HG03432 (cell line): ENCODE measurements around the gene APBB1IP.
"Not testable (repeated sequence)": the region's sequence is repeated elsewhere in the genome, so short reads cannot be mapped to it uniquely, and the experiment has no call there.

Source experiments
- ATAC-seq: cut with Tn5 transposase; IDR thresholded peaks from one replicate; pipeline ENCODE4 v1.9.1; 2021; ENCODE audit warnings: mild to moderate bottlenecking, moderate library complexity; ENCODE audit not compliant: unreplicated experiment

The APBB1IP gene

DNA sequence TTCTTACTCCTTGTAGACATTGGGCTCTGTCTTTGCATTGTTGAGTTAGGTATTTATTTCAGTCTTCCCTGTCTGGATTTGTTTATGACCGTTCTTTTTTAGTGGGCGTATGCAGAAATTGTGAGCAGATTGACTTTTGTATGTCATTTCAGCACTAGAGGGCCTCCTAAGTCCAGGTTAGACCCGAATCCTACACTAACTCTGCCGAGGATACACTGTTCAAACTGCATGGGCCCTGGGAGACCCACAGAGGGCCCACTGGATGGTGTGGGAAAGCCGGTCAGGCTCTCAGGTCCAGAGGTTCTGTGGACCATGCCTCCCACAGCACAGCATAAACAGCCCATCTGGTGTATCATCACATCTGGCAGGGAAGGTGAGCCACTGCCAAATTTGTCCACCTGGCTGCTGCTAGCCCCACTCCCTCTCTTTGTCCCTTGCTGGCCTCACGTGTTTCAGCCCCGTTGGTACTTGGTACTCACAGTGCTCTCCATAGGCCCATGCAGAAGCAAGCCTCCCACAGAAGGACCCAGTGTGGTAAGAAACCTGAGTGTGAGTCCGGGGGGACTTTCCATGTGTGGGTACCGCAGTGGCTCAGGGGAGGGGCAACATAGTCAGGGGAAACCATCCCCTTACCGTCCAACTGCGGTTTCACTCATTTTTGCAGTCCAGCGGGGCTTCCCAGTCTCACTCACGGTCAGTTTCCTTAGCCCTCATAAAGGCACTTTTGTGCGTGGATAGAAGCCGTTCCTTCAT lies 112.8 kb downstream of the APBB1IP start:
- ATAC-seq = no peak

DNA sequence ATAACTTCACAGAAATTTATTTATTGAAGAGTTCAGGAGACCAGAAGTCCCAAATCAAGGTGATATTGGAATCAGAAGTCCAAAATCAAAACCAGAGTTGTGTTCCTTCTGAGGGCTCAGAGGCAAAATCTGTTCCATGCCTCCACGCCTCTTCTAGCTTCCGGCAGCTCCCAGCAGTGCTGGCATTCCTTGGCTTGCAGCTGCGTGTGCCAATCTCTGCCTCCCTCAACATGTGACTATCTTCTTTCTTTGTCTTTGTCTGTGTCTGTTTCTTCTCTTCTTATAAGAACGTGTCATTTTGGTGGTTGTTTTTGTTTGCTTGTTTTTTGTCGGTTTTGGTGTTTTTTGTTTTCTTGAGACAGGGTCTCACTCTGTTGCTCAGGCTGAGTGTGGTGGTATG lies 116.1 kb downstream of the APBB1IP start:
- ATAC-seq = no peak

DNA sequence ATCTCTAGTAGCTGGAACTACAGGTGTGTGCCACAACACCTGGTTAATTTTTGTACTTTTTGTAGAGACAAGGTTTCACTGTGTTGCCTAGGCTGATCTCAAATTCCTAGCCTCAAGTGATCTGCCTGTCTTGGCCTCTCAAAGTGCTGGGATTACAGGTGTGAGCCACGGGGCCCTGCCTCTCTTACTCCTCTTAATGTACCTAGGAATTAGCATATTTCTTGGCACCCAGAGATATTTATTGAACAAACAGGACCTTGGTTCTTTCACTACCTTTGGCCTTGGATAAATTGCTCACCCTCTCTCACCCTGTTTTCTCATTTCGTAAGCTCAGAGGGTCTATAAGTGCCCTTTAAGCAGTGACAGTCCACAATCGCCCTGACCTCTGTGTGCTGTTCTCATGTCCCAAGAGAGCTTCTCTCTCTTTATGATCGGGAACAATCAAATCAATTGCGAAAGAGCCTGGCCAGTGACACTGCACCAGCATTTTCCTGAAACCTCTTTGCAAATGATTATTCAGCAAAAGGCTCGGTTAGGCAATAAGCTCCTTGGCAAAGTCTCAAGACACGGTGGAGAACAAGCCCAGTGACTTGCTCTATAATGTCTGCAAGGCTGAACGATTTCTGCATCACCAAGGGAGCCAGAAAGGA lies 117.7 kb downstream of the APBB1IP start:
- no peak for ATAC-seq

DNA sequence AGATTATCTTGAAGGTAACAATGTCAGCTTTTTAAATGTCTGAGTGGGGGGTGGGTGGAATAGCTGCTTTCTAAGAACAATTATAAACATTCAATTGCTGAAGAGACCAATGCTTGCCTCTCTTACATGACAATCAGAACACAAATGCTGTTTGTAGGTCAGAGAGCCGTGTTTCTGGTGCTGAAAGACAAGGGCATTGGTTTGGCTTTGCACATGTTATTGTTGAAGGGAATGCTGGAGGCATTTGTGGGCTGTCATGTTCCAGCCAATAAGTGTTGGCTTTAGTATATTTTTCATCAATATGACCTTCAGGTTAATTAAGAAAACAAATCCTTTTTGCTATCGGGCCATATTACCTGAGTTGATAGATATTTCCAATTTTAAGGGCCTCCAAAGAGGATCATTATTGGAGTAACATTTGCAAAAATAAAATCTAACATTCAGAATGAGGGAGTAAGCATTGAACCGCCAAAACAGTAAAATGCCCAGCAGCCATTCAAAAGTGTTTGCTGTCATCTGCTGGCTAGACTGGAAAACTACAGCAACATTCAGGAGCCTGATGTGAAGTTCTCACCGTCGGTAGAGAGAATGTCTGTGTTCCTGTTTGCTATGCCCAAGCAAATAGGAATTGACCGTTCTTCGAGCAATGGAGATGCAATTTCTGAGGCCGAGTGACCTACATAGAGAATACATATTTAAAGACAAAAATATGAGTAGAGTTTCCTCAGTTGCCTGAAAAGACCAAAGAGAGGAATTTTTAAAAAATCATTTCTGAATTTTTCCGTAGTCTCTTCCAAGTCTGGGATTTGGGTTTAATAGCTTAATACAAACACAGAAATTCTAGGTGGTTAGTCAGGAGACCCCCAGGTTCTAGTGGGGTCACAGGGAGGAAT lies 118.9 kb downstream of the APBB1IP start:
- ATAC-seq = peak; percentile 70

DNA sequence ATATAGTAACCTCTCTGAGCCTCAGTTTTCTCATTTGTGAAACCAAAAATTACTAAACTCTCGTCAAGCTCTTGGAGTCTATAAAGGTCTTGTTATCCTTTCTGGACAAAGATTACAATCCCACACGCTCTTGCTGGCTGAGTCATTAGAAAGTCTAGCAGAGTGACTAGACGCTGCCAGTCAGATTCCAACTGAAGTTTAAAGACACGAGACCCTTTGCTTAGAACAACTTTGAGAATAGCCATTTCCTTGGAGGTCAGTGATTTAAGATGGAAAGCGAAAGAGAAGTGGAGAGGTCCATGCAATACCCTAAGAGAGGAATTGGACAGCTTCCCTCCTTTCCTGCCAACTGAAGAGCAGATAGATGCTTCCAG lies 119.5 kb downstream of the APBB1IP start:
- no peak for ATAC-seq

DNA sequence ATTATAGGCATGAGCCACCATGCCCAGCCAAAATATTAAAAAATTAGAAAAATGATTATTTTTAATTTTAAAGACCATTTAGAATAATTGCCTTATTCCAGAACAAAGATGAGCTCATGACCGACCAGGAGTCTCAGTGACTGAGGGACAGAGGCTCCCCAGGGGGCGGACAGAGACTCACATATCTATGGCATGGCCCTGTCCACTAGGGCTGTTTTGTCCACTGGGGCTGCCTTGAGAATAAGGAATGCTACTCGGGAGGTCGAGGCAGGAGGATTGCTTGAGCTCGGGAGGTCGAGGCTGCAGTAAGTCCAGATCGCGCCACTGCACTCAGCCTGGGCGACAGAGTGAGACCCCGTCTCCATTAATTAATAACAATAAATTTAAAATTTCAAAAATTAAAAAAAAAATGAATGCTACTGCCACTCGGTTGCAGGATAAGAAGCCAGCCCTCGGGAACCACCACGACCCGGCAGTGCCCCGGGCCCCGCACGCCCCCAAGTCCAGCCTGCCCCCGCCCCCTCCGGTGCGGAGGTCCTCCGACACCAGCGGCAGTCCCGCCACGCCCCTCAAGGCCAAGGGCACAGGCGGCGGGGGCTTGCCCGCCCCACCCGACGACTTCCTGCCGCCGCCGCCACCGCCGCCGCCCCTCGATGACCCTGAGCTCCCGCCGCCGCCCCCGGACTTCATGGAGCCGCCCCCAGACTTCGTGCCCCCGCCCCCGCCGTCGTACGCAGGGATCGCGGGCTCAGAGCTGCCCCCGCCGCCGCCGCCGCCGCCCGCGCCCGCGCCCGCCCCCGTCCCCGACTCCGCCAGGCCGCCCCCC lies 128.6 kb downstream of the APBB1IP start:
- ATAC-seq = no peak

DNA sequence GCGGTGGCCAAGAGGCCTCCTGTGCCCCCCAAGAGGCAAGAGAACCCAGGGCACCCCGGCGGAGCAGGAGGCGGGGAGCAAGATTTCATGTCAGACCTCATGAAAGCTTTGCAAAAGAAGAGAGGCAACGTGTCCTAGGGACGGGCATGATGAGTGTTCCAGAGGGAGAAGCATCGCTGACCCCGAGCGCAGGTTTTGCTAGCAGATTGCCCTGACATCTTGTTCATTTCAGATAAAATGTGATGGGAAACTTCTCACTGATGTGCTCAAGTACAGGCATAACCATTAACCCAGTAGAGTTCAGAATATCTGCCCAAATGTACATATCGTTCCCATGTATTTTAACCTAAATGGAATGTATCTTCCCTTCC lies 129.2 kb downstream of the APBB1IP start:
- no peak for ATAC-seq

DNA sequence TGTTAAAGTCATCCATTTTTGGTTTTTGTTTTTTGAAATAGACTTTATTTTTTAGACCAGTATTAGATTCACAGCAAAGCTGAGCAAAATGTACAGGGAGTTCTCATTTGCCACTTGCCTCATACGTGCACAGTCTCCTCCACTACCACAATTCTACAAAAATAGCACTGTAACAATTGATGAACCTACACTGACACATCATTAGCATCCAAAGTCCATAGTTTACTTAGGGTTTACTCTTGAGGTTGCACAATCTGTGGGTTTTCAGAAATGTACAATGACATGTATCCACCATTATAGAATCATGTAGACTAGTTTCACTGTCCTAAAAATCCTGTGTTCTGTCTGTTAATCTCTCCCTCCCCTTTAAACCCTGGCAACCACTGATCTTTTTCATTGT lies 133.5 kb downstream of the APBB1IP start:
- no peak for ATAC-seq

DNA sequence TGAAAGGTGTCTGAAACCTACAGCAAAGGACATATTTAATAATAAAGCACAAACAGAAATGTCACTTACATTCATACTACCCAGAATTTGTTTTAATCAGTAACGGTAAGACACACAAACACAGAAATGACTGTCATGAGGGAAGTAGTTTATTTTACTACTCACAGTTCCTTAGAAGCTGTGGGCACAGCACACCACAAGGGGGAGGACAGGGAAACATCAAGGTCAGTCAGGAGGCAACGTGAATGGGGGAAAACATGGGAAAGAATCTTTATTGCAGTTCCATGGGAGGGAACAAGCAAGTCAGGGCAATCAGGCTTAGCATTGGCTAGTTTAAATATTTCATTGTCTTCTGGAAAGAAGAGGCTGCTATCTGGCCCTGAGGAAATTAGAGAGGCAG lies 135.5 kb downstream of the APBB1IP start:
- ATAC-seq = no peak

DNA sequence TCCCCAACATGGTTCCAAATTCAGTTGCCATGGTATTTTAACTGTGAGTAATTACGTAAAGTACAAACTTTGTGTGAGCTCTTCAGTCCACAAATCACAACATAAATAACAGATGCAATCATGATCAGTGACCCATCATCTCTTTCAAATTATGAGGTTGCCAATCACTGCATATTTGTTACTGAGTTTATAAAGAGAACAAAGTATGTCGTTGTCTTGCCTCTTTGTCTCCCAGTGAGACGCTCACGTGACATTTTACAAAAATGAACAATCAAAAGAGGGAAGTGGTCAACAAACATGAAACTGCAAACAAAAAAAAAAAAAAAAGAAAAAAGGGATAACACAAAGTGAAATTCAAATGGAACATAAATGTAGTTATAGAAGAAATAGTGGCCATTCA lies 136.6 kb downstream of the APBB1IP start:
- ATAC-seq = peak; percentile 91

DNA sequence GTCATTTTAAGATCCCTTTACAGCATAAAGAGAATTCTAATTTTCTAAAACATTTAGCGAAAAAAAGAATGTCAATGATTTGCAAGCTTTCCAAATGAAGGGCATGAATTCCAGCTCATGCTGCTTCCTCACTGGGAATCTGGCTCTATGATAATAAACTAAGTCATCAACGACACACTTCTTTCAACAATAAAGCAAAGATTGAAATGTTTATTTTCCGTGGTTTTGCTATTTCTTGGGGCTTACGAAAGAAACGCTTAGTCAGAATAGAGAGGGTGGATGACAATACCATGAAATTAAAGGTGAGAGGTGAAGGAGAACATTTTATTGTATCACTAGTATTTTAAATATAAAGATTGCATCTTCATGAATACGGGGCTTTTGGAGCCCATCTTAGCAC lies 140.2 kb downstream of the APBB1IP start:
- ATAC-seq = not testable (repeated sequence)

DNA sequence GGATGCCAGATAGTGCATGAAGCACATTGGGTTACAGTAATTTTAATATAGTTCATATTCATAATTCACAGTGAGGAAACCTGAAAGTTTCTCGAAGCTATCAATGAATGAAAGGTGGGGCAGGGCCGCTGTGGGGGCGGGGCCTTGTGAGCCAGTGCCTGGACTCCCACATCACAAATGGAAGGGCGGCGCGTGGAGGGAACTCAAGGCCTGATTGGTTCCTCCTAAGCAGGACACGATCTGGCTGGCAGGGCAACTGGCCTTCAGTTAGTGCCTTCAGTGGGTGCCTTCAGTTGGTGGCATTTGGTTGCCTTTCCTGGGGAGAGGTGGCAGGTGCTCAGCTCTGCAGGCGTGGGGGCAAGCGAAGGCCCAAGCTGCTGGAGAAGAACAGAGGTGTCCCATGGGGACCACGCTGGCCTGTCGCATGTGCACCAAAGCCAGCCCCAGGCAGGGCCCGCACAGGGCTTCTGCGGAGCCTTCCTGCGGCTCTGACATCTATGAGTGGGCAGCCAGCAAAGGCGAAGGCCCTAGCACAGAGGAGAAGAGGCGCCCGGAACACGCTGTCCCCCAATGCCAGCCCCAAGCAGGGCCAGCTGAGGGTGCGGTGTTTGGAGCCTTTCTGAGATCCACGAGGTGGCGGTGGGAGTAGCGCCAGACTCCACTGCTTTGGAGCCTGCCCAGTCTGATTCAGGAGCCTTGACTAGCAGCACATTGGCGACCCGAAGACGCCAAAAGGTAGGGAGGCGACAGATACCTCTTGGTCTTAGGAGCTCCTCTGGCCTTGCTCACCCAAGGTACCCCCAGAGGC lies 141.3 kb downstream of the APBB1IP start:
- no peak for ATAC-seq

DNA sequence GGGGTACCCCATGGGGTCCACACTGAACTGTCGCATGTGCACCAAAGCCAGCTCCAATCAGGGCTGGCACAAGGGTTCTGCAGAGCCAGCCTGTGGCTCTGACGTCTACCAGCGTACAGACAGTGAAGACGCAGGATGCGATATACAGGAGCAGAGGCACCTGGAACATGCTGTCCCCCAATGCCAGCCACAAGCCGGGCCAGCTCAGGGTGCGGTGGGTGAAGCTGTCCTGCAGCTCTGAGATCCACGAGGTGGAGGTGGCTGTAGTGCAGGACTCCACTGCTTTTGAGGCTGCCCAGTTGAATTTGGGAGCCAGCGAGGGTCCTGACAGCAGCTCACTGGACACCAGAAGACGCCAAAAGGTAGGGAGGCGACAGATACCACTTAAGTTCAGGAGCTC lies 148.1 kb downstream of the APBB1IP start:
- ATAC-seq = no peak

DNA sequence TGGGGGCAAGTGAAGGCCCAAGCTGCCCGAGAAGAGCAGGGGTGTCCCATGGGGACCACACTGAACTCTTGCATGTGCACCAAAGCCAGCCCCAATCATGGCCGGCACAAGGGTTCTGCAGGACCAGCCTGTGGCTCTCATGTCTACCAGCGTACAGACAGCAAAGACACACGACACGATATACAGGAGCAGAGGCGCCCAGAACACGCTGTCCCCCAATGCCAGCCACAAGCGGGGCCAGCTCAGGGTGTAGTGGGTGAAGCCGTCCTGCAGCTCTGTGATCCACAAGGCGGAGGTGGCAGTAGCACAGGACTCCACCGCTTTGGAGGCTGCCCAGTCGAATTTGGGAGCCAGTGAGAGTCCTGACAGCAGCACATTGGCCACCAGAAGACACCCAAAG lies 150.5 kb downstream of the APBB1IP start:
- ATAC-seq = no peak

DNA sequence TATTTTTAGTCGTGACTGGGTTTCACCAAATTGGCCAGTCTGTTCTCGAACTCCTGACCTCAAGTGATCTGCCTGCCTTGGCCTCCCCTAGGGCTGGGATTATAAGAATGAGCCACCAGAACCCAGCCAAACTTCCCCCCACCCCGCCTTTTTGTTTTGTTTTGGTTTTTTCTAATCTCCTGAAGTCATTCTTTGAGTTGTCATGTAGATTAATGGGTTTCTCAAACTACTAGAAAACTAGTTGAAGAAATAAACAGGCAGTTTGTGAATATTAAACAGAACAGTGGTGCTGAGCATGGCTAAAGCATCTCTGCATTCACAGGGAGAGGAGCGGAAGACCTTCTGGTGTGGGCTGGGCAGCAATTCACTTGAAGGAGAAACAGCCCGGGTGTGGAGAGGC lies 151.7 kb downstream of the APBB1IP start:
- not testable (repeated sequence) for ATAC-seq

DNA sequence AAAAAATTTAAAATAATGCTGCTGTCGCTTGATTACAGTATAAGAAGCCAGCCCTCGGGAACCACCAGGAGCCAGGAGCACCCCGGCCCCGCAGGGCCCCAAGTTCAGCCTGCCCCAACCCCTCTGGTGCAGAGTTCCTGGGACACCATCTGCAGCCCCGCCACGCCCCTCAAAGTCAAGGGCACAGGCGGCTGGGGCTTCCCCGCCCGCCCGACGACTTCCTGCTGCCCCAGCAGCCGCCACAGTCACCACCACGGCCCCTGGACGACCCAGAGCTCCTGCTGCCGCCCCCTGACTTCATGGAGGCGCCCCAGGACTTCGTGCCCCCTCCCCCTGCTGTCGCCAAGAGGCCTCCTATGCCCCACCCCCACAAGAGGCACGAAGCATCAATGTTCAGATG lies 155.8 kb downstream of the APBB1IP start:
- ATAC-seq = no peak

DNA sequence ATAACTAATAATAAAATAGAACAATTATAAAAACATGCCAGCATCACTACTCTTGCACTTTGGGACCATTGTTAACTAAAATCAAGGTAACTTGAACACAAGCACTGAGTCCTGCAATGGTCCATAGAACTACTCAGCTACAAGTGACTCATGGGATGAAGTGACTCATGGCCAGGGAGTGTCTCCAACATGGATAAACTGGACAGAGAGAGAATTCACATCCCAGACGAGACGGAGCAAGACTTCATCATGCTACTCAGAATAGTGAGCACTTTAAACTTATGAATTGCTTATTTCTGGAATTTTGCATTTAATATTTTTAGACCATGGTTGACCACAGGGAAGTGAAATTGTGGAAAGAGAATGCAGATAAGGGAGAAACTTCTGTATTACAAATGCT lies 165.1 kb downstream of the APBB1IP start:
- ATAC-seq = not testable (repeated sequence)

DNA sequence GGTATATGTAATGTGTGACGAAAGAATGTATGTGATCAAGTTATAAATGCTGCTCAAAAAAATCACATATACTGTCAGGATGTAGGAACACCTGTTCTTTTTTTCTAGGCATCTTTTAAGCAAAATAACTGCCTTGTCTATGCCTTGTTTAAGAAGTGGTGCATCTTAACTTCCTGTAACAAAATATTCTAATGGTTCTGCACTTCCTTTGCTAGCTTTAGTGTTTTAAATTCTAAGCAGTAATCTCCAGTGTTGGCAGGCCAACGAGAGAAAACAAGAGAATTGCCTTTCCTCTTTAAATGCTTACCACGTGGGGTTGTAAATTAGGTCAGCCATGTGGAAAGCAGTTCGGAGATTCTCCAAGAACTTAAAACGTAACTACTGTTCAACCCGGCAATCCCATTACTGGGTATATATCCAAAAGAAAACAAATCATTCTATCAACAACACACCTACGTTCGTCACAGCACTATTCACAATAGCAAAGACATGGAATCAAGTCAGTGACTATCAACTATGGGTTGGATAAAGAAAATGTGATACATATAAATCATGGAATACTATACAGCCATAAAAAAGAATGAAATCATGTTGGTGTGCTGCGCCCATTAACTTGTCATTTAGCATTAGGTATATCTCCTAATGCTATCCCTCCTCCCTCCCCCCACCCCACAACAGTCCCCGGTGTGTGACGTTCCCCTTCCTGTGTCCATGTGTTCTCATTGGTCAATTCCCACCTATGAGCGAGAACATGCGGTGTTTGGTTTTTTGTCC lies 166.4 kb downstream of the APBB1IP start:
- not testable (repeated sequence) for ATAC-seq

DNA sequence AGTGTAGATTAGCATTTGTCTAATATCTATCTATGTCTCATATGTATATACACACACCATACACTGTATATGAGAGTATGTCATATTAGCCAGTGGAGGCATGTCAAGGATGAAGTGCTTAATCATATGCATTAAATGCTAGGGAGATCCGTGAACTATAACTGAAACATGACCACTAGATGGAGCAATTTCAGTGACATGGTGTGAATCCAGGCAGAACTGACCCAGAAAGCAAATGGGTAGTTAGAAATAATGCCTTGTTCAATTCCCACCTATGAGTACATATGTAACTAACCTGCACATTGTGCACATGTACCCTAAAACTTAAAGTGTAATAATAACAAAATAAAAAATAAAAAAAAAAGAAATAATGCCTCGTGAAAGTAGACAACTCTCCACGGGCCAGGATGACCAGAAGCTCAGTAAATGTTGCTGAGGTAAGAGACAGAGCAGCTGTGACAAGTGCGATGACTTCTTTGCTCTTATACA lies 168.3 kb downstream of the APBB1IP start:
- ATAC-seq = peak; percentile 72
